K562 (cell line): ENCODE results near the gene DBNDD1. TPM values are rescaled to one million over a fixed set of nuclear protein-coding genes. Genes with fewer than 3 reads are reported as not detected.

Experiments
- CBX1 ChIP-seq: sonication (generic); IDR thresholded peaks from 2 replicates; pipeline ENCODE4 v1.6.1; 2016; ENCODE audit warnings: antibody characterized with exemption, low read depth, mild to moderate bottlenecking
- CC2D1A ChIP-seq: fragments of 450-650 bp; IDR thresholded peaks from 2 replicates; pipeline ENCODE4 v1.6.1; 2017; ENCODE audit warnings: mild to moderate bottlenecking
- CTCF ChIP-seq, 3 experiments: IDR thresholded peaks in 2 of 3; conservative IDR thresholded peaks in 1 of 3; 2 replicates each; pipeline ENCODE4 v1.5.1; 2011 to 2012; ENCODE audit warnings: low read length in 3 of 3, mild to moderate bottlenecking in 3 of 3, control low read depth in 2 of 3, improper control_type of control experiment in 1 of 3, inconsistent platforms in 1 of 3, low read depth in 1 of 3, mixed read lengths in 1 of 3, moderate library complexity in 1 of 3; ENCODE audit not compliant: insufficient read depth in 2 of 3
- GATA2 ChIP-seq: sonication (generic); formaldehyde crosslinking; IDR thresholded peaks from 2 replicates; pipeline ENCODE4 v1.4.0; 2020; ENCODE audit warnings: mild to moderate bottlenecking, missing genetic modification reagents
- HCFC1 ChIP-seq: IDR thresholded peaks from 2 replicates; pipeline ENCODE4 v1.6.1; 2012; ENCODE audit warnings: low read depth, low read length, improper control_type of control experiment
- MCM3 ChIP-seq: fragments of 450-650 bp; IDR thresholded peaks from 2 replicates; pipeline ENCODE4 v1.6.1; 2016
- NFE2L1 ChIP-seq: fragments of 450-650 bp; IDR thresholded peaks from 2 replicates; pipeline ENCODE4 v1.6.1; 2016; ENCODE audit warnings: missing genetic modification characterization, low read depth, mild to moderate bottlenecking, missing compliant biosample characterization, moderate library complexity, borderline replicate concordance
- POLR2G ChIP-seq: fragments of 200-400 bp; formaldehyde crosslinking; IDR thresholded peaks from 2 replicates; pipeline ENCODE4 v1.6.1; 2017; ENCODE audit warnings: low read depth, mild to moderate bottlenecking, antibody characterized with exemption, low read length, moderate library complexity
- SIN3A ChIP-seq, 2 experiments: fragments of 150-350 bp in 1 of 2; IDR thresholded peaks; 2 replicates each; pipeline ENCODE4 v1.6.1; 2011 to 2016; ENCODE audit warnings: borderline replicate concordance in 2 of 2, low read depth in 2 of 2, low read length in 2 of 2, mild to moderate bottlenecking in 2 of 2, moderate library complexity in 2 of 2; ENCODE audit not compliant: control insufficient read depth in 1 of 2
- SMARCA4 ChIP-seq: fragments of 450-650 bp; IDR thresholded peaks from 2 replicates; pipeline ENCODE4 v1.6.1; 2016
- SRSF1 ChIP-seq: fragments of 200-400 bp; formaldehyde crosslinking; IDR thresholded peaks from 2 replicates; pipeline ENCODE4 v1.6.1; 2017; ENCODE audit warnings: mild to moderate bottlenecking, low read depth, low read length, moderate library complexity
- TBP ChIP-seq: optimal IDR thresholded peaks from 2 replicates; pipeline ENCODE3; 2011; ENCODE audit warnings: low read depth, low read length, improper control_type of control experiment
- TCF7L2 ChIP-seq: fragments of 150-350 bp; IDR thresholded peaks from 2 replicates; pipeline ENCODE4 v1.6.1; 2016; ENCODE audit warnings: low read depth, mild to moderate bottlenecking, low read length, moderate library complexity
- THRA ChIP-seq: fragments of 450-650 bp; IDR thresholded peaks from 2 replicates; pipeline ENCODE4 v1.6.1; 2017; ENCODE audit warnings: mild to moderate bottlenecking, moderate library complexity
- ZBTB33 ChIP-seq: sonication (generic); formaldehyde crosslinking; IDR thresholded peaks from 2 replicates; pipeline ENCODE4 v1.8.1; 2023; ENCODE audit warnings: mild to moderate bottlenecking, missing genetic modification reagents
- ZEB2 ChIP-seq: fragments of 450-650 bp; IDR thresholded peaks from 2 replicates; pipeline ENCODE4 v1.6.1; 2016
- ZFP91 ChIP-seq: sonication (generic); formaldehyde crosslinking; IDR thresholded peaks from 2 replicates; pipeline ENCODE4 v1.8.0; 2022; ENCODE audit warnings: mild to moderate bottlenecking, missing genetic modification reagents
- ZNF146 ChIP-seq: IDR thresholded peaks from one replicate; pipeline ENCODE4 v1.6.1; 2018; ENCODE audit warnings: missing compliant biosample characterization; ENCODE audit not compliant: unreplicated experiment
- ZNF165 ChIP-seq: fragments of 250-450 bp; sonication (Bioruptor Pico); IDR thresholded peaks from 2 replicates; pipeline ENCODE4 v1.4.0; 2020; ENCODE audit warnings: borderline replicate concordance
- ZNF311 ChIP-seq: fragments of 250-450 bp; sonication (Bioruptor Pico); IDR thresholded peaks from 2 replicates; pipeline ENCODE4 v1.4.0; 2020; ENCODE audit warnings: mild to moderate bottlenecking, moderate library complexity
- ZNF408 ChIP-seq: fragments of 250-450 bp; sonication (Bioruptor Pico); IDR thresholded peaks from 2 replicates; pipeline ENCODE4 v1.4.0; 2020; ENCODE audit warnings: low read depth, mild to moderate bottlenecking, moderate library complexity
- ZSCAN29 ChIP-seq: fragments of 450-650 bp; IDR thresholded peaks from 2 replicates; pipeline ENCODE4 v1.6.1; 2017
- polyA plus RNA-seq, 8 experiments: library from polyadenylated mRNA; depleted of rRNA in 4 of 8; stranded (reverse) in 5 of 8; unstranded in 3 of 8; fragments of >200 nt; fragmentation: Nextera tagmentation in 2 of 8; fragmentation: Illumina TruSeq in 1 of 8; extraction: Ambion mirVana in 2 of 8; extraction: Trizol in 1 of 8; gene quantifications; 2 replicates each; pipeline versions ENCODE4 v1.2.1 to v1.2.3, GENCODE V29; 2011 to 2014; ENCODE audit warnings: inconsistent platforms in 1 of 8, missing spikeins in 1 of 8
- total RNA-seq, 7 experiments: library from RNA; depleted of rRNA in 6 of 7; stranded (reverse); fragments of >200 nt in 6 of 7; fragmentation: Illumina TruSeq in 2 of 7; extraction: Trizol in 2 of 7; gene quantifications; 2 replicates each; pipeline versions ENCODE4 v1.2.1 to v1.2.3, GENCODE V29; 2011 to 2021; ENCODE audit warnings: low replicate concordance in 1 of 7

The DBNDD1 gene
- total and polyA plus RNA-seq, 9 of the 15 experiments (the other 6 are each of a cell fraction or from before 2014, with no cell fraction given), result 0.55 to 13.0 (median 5.8) TPM

- TF ChIP-seq ZNF165 (CRISPR knock-in tag), result no peak
- TF ChIP-seq SRSF1, result no peak
- TF ChIP-seq HCFC1, result peak; percentile 53; the same call in 1 of the 2 replicates
- TF ChIP-seq NFE2L1 (tag), result no peak
- peak; percentile 88 for TF ChIP-seq GATA2 (CRISPR knock-in tag)
- TF ChIP-seq POLR2G, result peak; percentile 90
- TF ChIP-seq ZBTB33, result 0 out of 2 replicates have a peak, but pooled peaks have one; percentile 22
- TF ChIP-seq THRA, result no peak
- 0 out of 2 replicates have a peak, but pooled peaks have one; percentile 17 for TF ChIP-seq SMARCA4
- TF ChIP-seq TCF7L2, result no peak
- TF ChIP-seq ZNF311 (CRISPR knock-in tag), result 0 out of 2 replicates have a peak, but pooled peaks have one; percentile 52
- no peak for TF ChIP-seq ZSCAN29
- peak in 1 of 3 experiments; percentile 46; a peak in 2 of 6 replicates for TF ChIP-seq CTCF (IDR thresholded peaks at IDR 0.05 in 2 of 3, conservative IDR thresholded peaks at IDR 0.05 in 1 of 3; ENCODE audit: insufficient read depth in 2 of 3, low read depth in 1 of 3, low read length in 3 of 3)
- peak; percentile 68 for TF ChIP-seq TBP
- peak; percentile 82 to 97 for TF ChIP-seq SIN3A (IDR thresholded peaks at IDR 0.05; ENCODE audit: borderline replicate concordance in 2 of 2, control insufficient read depth in 1 of 2, low read depth in 2 of 2, low read length in 2 of 2)
- no peak for TF ChIP-seq ZFP91 (CRISPR knock-in tag)
- 0 out of 2 replicates have a peak, but pooled peaks have one; percentile 47 for TF ChIP-seq CBX1
- TF ChIP-seq ZEB2, result no peak
- TF ChIP-seq CC2D1A, result no peak
- TF ChIP-seq ZNF408 (CRISPR knock-in tag), result no peak
- no peak for TF ChIP-seq ZNF146
- no peak for TF ChIP-seq MCM3
Observed at GRCh38 chr16:90022209-90023077, 3.2 kb upstream of the DBNDD1 start (continued).
